Stomach (tissue), 9 donors: Measurements from ENCODE around the gene RANBP17. TPM values are rescaled to one million over a fixed set of nuclear protein-coding genes. Genes with fewer than 3 reads are reported as not detected.

Experiments used
- DNase-seq, 2 donors: peaks; one replicate each; pipeline versions ENCODE4 v3.0.0 to v3.0.0-alpha.2; 2013 to 2019
- H3K27ac ChIP-seq, 5 donors: fragments of 200-600 bp in 4 of 5; sonication (generic) in 4 of 5; one replicate each; pipeline ENCODE4 v1.5.1; 2013 to 2019; ENCODE audit warnings: mild to moderate bottlenecking in 1 of 5, moderate library complexity in 1 of 5
- H3K27me3 ChIP-seq, 3 donors: fragments of 200-600 bp; sonication (generic); one replicate each; pipeline ENCODE4 v1.5.1; 2017 to 2019; ENCODE audit warnings: mixed run types in 1 of 3
- H3K36me3 ChIP-seq, 4 donors: fragments of 200-600 bp; sonication (generic); 1 replicate in 3 of 4; 2 replicates in 1 of 4; pipeline ENCODE4 v1.5.1; 2016 to 2019
- H3K4me1 ChIP-seq, 4 donors: fragments of 200-600 bp; sonication (generic); one replicate each; pipeline ENCODE4 v1.5.1; 2016 to 2019
- H3K4me3 ChIP-seq, 4 donors: fragments of 200-600 bp; sonication (generic) in 3 of 4; one replicate each; pipeline ENCODE4 v1.5.1; 2016 to 2019; ENCODE audit warnings: mild to moderate bottlenecking in 1 of 4
- H3K9me3 ChIP-seq, 4 donors: fragments of 200-600 bp; sonication (generic); one replicate each; pipeline ENCODE4 v1.5.1; 2016 to 2019
- CTCF ChIP-seq, 7 experiments: fragments of 450-650 bp in 4 of 7; fragments of 200-600 bp in 3 of 7; sonication (generic) in 3 of 7; IDR thresholded peaks; one replicate each; pipeline ENCODE4 v1.5.1; 2016 to 2019; ENCODE audit warnings: antibody characterized with exemption in 7 of 7, control low read depth in 2 of 7, mild to moderate bottlenecking in 1 of 7
- EP300 ChIP-seq: sonication (generic); formaldehyde crosslinking; IDR thresholded peaks from one replicate; pipeline ENCODE4 v1.6.1; 2017; ENCODE audit warnings: antibody characterized with exemption
- POLR2A ChIP-seq, 4 donors: fragments of 450-650 bp; IDR thresholded peaks; one replicate each; pipeline ENCODE4 v1.6.1; 2016; ENCODE audit warnings: antibody characterized with exemption in 4 of 4, control low read depth in 2 of 4, mild to moderate bottlenecking in 1 of 4, moderate library complexity in 1 of 4
- POLR2AphosphoS5 ChIP-seq, 3 donors: sonication (generic); formaldehyde crosslinking; IDR thresholded peaks; one replicate each; pipeline ENCODE4 v1.6.1; 2016; ENCODE audit warnings: antibody characterized with exemption in 3 of 3
- WGBS, 5 donors: extraction: QIAGEN DNeasy Blood & Tissue Kit in 3 of 5; methylation state at CpG; one replicate each; pipeline versions ENCODE4 v1.1.5 to v1.1.7; 2013 to 2018; 5-methylcytosine and 5-hydroxymethylcytosine counted together
- intact Hi-C: fragments of 100-400 bp; cut with DNase I; formaldehyde crosslinking; loops from one replicate; pipeline ENCODE4 v1.15.1; 2023; ENCODE audit warnings: low total_unique reads
- polyA plus RNA-seq, 3 donors: library from polyadenylated mRNA; stranded (reverse); fragments of 200-250 nt; gene quantifications; one replicate each; pipeline ENCODE4 v1.2.3, GENCODE V29; 2013
- total RNA-seq, 5 donors: library from RNA; depleted of rRNA; stranded (reverse); fragments of >200 nt; gene quantifications; one replicate each; pipeline versions ENCODE4 v1.1.0 to v1.2.3, GENCODE V29; 2014 to 2016
- donor health status: healthy with polysubstance abuse.
- donor health status: Bipolar disorder and iron deficiency.
- donor health status: healthy.

The RANBP17 gene
- total and polyA plus RNA-seq, 8 donors, result 1.4 to 75.6 (median 10.5) TPM

GRCh38 chr5:171322527-171322926 lies 460.7 kb downstream of the RANBP17 start:
- no peak overlapping the region for H3K4me3 ChIP-seq
- no peak for DNase-seq
- TF ChIP-seq EP300, result no peak
- TF ChIP-seq POLR2AphosphoS5 (IDR thresholded peaks at IDR 0.05), result no peak
- no peak for TF ChIP-seq POLR2A (IDR thresholded peaks at IDR 0.05)
- TF ChIP-seq CTCF (IDR thresholded peaks at IDR 0.05), result no peak
- 88 to 96% (median 92%) methylated on average over 5 of the region's 5 CpGs for WGBS, 5 donors
- H3K27ac ChIP-seq, result no peak overlapping the region
- no peaks in the 10 kb centered on the region for H3K36me3 ChIP-seq
- H3K4me1 ChIP-seq, result peaks cover 0 to 7% (median 0%) of the 10 kb centered on the region in 4 donors
- H3K9me3 ChIP-seq, result peaks cover 0 to 6% (median 0%) of the 10 kb centered on the region in 4 donors
- intact Hi-C loops, result loop anchor here (10.0 kb wide), 1 partner anchor 118 kb away; no protein-coding TSS in a partner anchor
- H3K27me3 ChIP-seq, result peaks cover 3 to 97% (median 68%) of the 10 kb centered on the region in 3 donors

GRCh38 chr5:171323007-171323406 lies 461.2 kb downstream of the RANBP17 start:
- Histone ChIP-seq H3K4me3 (no peak overlapping the region), H3K27ac (no peak overlapping the region), H3K36me3 (no peaks in the 10 kb centered on the region), H3K9me3 (peaks cover 0 to 6% (median 0%) of the 10 kb centered on the region in 4 donors), H3K27me3 (peaks cover 0 to 95% (median 63%) of the 10 kb centered on the region in 3 donors), H3K4me1 (peaks cover 0 to 3% (median 0%) of the 10 kb centered on the region in 4 donors)
- WGBS, 5 donors, result 72 to 80% (median 77%) methylated on average over 3 of the region's 3 CpGs
- TF ChIP-seq EP300 (no peak), POLR2A (IDR thresholded peaks at IDR 0.05) (no peak), CTCF (IDR thresholded peaks at IDR 0.05) (no peak), POLR2AphosphoS5 (IDR thresholded peaks at IDR 0.05) (no peak)
- intact Hi-C loops, result loop anchor here (10.0 kb wide), 1 partner anchor 118 kb away; no protein-coding TSS in a partner anchor
- no peak for DNase-seq

- H3K27me3 ChIP-seq, result peaks cover 0 to 94% (median 53%) of the 10 kb centered on the region in 3 donors
- TF ChIP-seq EP300 (no peak), CTCF (IDR thresholded peaks at IDR 0.05) (no peak), POLR2AphosphoS5 (IDR thresholded peaks at IDR 0.05) (no peak), POLR2A (IDR thresholded peaks at IDR 0.05) (no peak)
- WGBS, 5 donors, result 35 to 43% (median 39%) methylated on average over 20 of the region's 20 CpGs
- no peak overlapping the region for H3K27ac ChIP-seq
- DNase-seq, result no peak
- no peaks in the 10 kb centered on the region for H3K36me3 ChIP-seq
- no peaks in the 10 kb centered on the region for H3K4me1 ChIP-seq
- H3K4me3 ChIP-seq, result no peak overlapping the region
- intact Hi-C loops, result loop anchor here (10.0 kb wide), 1 partner anchor 119 kb away; no protein-coding TSS in a partner anchor
- H3K9me3 ChIP-seq, result peaks cover 0 to 6% (median 0%) of the 10 kb centered on the region in 4 donors
Measured at GRCh38 chr5:171323806-171324632, 462.2 kb downstream of the RANBP17 start.

- 68 to 82% (median 77%) methylated on average over 8 of the region's 8 CpGs for whole genome bisulfite sequencing, 5 donors
- Histone ChIP-seq H3K27me3 (peaks cover 0 to 89% (median 8%) of the 10 kb centered on the region in 3 donors), H3K27ac (no peak overlapping the region), H3K36me3 (no peaks in the 10 kb centered on the region), H3K4me1 (no peaks in the 10 kb centered on the region), H3K9me3 (peaks cover 0 to 1% (median 0%) of the 10 kb centered on the region in 4 donors), H3K4me3 (no peak overlapping the region)
- TF ChIP-seq POLR2A (IDR thresholded peaks at IDR 0.05), result no peak
- no peak for TF ChIP-seq EP300
- no peak for TF ChIP-seq CTCF (IDR thresholded peaks at IDR 0.05)
- no peak for TF ChIP-seq POLR2AphosphoS5 (IDR thresholded peaks at IDR 0.05)
- intact Hi-C loops, result no loop called here
- DNase-seq, result no peak
Measured at GRCh38 chr5:171330021-171330420, 468.2 kb downstream of the RANBP17 start.
